AG10803 (cell line): ENCODE results near the gene ATF7IP.
A peak's percentile ranks its signal among the peaks of the same experiment; 100 is the strongest.

Experiments used
- DNase-seq: peaks from one replicate; pipeline ENCODE4 v3.0.0; 2010; ENCODE audit warnings: low read depth
- H3K4me3 ChIP-seq: 2 replicates; pipeline ENCODE4 v1.5.1; 2011; ENCODE audit warnings: mild to moderate bottlenecking, low read length, control low read depth
- CTCF ChIP-seq: conservative IDR thresholded peaks from 2 replicates; pipeline ENCODE4 v1.5.1; 2011; ENCODE audit warnings: mild to moderate bottlenecking, low read length, control low read depth, inconsistent platforms

Gene ATF7IP

GRCh38 chr12:14424545-14424944 lies 59.1 kb downstream of the ATF7IP start:
- DNase-seq, result no peak
- TF ChIP-seq CTCF, result no peak
- H3K4me3 ChIP-seq, result no peak overlapping the region

GRCh38 chr12:14426792-14427191 lies 61.3 kb downstream of the ATF7IP start:
- TF ChIP-seq CTCF, result no peak
- no peak for DNase-seq
- no peak overlapping the region for H3K4me3 ChIP-seq

- no peak for DNase-seq
- no peak overlapping the region for H3K4me3 ChIP-seq
- TF ChIP-seq CTCF, result no peak
These were observed 62.4 kb downstream of the ATF7IP start for GRCh38 chr12:14427929-14428328.

GRCh38 chr12:14430394-14430986 lies 65.0 kb downstream of the ATF7IP start:
- TF ChIP-seq CTCF, result no peak
- DNase-seq, result no peak

GRCh38 chr12:14431975-14432374 lies 66.5 kb downstream of the ATF7IP start:
- TF ChIP-seq CTCF, result no peak
- H3K4me3 ChIP-seq, result no peak overlapping the region
- no peak for DNase-seq

More at GRCh38 chr12:14430394-14430986, 65.0 kb downstream of the ATF7IP start:
- no peak overlapping the region for H3K4me3 ChIP-seq

- no peak for TF ChIP-seq CTCF
- no peak for DNase-seq
- H3K4me3 ChIP-seq, result no peak overlapping the region
These were observed 70.1 kb downstream of the ATF7IP start for GRCh38 chr12:14435627-14436026.

GRCh38 chr12:14442221-14442881 lies 76.9 kb downstream of the ATF7IP start:
- DNase-seq, result peak; percentile 45
- no peak for TF ChIP-seq CTCF
- H3K4me3 ChIP-seq, result no peak overlapping the region
